GM18909 (cell line): ENCODE measurements around the gene NPIPB6.

Experiments used
- ATAC-seq: cut with Tn5 transposase; IDR thresholded peaks from one replicate; pipeline ENCODE4 v1.9.1; 2021; ENCODE audit warnings: mild to moderate bottlenecking; ENCODE audit not compliant: unreplicated experiment, poor library complexity

The NPIPB6 gene

DNA sequence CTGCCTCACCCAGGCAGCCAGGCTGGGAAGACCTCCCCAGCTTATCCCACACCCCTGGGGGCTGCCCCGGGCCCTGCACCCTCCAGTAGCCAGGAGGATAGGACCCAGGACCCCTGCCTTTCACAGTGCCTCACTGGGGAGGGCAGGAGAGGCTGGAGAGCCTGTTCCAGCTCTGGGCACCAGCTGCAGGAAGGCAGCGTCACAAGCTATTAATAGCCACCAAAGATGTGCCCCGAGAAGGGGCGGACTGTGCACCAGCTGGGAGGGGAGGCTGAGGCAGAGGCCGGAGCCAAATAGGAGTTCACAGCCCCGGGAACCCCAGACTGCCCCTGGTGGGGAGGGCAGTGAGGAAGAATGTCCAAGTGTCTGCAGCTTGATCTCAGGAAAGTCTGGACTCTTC, 62.2 kb downstream of the NPIPB6 start:
- no peak for ATAC-seq

DNA sequence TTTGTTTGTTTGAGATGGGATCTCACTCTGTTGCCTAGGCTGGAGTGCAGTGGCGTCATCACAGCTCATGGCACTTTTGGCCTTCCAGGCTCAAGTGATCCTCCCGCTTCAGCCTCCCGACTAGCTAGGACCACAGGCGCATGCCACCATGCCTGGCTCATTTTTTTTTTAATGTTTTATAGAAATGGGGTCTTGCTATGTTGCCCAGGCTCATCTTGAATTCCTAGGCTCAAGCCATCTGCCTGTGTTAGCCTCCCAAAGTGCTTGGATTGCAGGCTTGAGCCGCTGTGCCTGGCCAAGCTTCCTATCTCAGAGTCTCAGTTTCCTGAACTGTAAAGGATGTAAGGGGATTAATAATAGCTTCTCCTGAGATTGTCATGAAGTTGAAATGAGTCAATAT, 63.0 kb downstream of the NPIPB6 start:
- ATAC-seq: no peak

DNA sequence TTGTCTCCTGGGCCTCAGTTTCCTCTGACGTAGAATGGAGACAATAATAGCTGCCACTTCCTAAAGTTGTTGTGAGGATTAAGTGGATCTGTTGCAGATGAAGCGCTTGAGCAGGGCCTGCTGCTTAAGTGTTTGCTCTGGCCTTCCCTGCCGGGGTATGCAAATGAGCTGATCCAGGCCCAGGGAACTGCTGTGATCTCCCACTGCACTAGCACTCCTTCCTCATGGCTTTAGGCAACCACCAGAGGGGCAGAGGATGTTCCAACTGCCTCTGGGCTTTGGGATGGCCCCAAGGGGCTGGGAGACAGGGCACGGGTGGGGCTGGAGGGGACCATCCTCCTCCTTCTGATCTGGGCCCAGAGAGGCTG, 64.8 kb downstream of the NPIPB6 start:
- ATAC-seq: no peak

DNA sequence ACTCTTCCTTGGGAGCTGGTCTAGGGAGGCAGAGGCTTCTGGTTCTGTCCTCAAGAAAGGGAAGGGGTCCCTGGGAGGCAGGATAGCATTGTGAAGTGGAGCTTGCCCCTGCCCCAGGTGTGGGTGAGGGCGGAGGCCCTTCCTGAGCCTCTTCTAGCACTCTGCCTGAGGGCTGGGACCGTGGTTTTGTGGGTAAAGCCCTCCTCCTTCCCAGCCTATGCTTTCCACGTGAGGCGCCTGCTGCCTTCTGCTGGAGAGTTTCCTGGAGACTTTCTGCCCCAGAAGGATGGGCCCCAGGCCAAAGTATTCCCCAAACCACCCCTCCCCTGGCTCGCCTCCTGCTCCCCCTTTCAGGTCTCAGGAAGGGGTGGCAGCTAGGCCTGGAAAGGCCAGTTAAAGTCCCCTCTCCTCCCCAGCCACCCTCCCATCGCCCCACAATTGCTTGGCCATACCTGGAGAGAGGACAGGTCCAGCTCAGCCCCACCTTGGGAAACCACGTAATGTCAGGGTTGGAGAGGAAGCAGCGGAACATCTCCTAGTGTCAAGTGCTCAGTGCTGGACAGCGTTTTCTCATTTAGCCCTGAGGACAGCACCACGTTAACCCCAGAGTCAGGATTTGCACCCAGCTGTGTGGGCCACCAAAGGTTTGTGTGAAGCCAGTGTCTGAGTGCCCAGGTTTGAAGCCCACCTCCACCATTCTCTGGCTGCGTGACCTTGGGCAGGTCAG, 65.4 kb downstream of the NPIPB6 start:
- ATAC-seq: no peak

DNA sequence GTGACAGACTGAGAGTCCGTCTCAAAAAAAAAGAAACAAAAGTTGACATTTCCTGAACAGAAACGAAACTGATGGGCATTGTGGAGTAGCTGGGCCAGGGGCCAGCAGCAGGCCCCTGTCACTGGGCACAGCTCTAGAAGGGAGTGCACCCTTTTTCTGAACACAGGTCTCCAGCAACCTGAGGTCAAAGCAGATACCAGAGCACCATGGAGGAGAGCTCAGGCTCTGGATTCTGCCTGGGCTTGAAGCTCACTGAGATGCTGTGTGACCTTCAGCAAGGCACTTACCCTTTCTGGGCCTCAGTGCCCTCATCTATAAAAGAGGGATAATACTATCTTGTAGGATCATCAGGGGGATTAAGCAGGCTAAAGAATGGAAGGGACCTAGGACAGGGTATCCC, 66.0 kb downstream of the NPIPB6 start:
- no peak for ATAC-seq

DNA sequence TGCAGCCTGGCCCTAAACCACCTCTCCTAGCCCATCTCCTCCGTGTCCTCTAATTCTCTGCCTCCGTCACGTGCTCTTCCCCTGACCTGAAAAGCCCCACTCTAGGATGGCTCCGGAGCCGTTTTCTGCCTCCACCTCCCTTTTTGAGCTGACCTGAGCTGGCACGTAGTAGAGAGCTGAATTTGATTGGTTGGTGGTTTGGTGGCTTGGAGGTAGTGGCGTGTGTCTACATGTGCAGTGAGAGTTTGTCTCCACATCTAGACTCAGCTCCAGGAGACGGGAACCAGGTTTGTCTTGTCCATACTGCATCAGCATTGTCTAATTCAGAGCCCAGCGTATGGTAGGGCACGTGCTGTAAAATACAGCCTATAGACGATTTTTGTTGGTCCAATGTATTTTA, 68.0 kb downstream of the NPIPB6 start:
- ATAC-seq: no peak

DNA sequence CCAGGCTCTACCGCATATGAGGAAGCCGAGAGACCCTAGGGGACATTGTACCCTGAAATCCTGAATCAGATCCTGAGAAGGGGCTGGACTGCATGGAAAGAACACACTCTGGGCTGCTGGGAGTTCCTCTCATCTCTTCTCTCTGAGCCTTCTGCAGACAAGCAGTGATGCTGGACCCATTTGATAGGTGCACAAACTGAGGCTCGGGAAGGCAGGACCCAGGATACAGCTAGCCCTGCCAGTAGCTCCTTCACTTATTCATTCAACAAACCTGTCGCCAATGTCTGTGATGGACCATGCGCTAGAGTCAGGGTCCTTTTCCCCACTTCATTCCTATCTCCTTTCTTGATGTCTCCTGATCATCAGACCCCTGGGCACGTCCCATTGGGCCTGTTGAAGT, 69.1 kb downstream of the NPIPB6 start:
- ATAC-seq: no peak

DNA sequence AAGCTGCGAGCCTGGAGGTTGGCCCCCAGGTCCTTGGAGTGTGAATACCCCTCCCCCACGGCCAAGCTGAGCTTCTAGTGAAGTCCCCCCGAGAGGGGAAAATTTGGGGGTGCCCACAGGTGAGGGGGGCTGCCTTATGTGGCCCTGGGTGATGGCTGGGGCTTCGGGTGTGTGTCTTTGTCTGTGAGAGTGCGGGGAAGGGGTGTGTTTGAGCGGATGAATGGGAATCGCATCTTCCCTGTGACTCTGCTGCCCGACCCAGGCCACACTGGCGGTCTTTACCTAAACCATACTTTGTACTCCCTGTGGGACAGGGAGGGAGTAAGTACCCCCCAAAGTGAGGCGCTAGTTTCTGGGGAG, 69.7 kb downstream of the NPIPB6 start:
- ATAC-seq: no peak

DNA sequence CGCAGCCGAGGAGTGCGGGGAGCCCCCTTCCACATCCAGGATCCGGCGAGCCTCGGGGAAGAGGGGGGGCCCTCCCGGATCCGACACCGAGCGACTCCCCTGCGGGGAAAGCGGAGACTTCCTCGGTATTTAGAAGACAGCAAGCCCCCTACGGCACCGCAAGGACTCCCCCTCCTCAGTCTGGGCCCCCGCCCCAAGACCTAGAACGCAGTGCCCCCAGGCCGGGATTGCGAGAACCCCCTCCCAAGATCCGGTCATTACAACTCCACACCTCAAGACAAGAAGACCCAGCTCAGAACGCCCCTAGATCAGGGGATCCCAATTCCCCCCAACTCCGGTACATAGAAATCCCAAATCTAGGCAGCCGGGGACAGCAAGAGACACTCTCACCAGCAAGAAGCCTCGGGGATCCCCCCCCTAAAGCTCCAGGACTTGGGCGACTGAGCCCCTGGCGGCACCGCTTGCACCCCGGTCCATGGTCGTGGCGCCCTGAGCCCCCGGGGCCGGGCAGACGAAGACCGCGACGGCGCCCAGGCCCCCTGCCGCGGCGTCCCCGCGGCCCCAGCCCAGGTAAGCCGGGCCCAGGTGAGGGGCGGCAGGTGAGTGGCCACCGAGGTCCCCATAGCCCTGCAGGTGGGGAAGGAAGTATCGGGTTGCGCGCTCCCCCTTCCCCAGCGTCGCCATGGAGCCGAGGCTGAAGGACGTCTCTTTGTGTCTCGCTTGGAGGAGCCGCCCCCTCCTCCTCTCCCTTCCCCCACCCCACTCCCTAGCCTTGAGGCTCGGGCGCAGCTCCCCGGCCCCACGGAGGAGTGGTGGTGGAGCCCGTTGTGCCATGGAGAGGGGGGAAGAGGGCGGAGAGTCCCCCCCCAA, 70.3 kb downstream of the NPIPB6 start:
- no peak for ATAC-seq
